ENCODE data around the gene ITGA8.
"Not testable (repeated sequence)": the region's sequence is repeated elsewhere in the genome, so short reads cannot be mapped to it uniquely, and the experiment has no call there.

The ITGA8 gene

GRCh38 chr10:15719899-15720634, at the start of gene ITGA8:
ITGA8 (minus strand) TSS chr10:15719922; CDS start chr10:15719771, 151 bp downstream.
- no peak for DNase-seq (ENCODE audit: low read depth)

- DNase-seq (ENCODE audit: low read depth) = no peak
Observed at GRCh38 chr10:15764892-15765454, 45.3 kb upstream of the ITGA8 start.

GRCh38 chr10:15763006-15763405, 43.3 kb upstream of the ITGA8 start:
- DNase-seq (ENCODE audit: low read depth) = no peak

GRCh38 chr10:15762239-15762638, 42.5 kb upstream of the ITGA8 start:
- DNase-seq (ENCODE audit: low read depth) = not testable (repeated sequence)

GRCh38 chr10:15761224-15761623, 41.5 kb upstream of the ITGA8 start:
- not testable (repeated sequence) for DNase-seq (ENCODE audit: low read depth)

GRCh38 chr10:15760681-15761080, 41.0 kb upstream of the ITGA8 start:
- no peak for DNase-seq (ENCODE audit: low read depth)

GRCh38 chr10:15759265-15759664, 39.5 kb upstream of the ITGA8 start:
- no peak for DNase-seq (ENCODE audit: low read depth)

GRCh38 chr10:15758618-15759017, 38.9 kb upstream of the ITGA8 start:
- no peak for DNase-seq (ENCODE audit: low read depth)

- DNase-seq (ENCODE audit: low read depth) = no peak
Observed at GRCh38 chr10:15754937-15755336, 35.2 kb upstream of the ITGA8 start.

- no peak for DNase-seq (ENCODE audit: low read depth)
Observed at GRCh38 chr10:15751046-15751445, 31.3 kb upstream of the ITGA8 start.

GRCh38 chr10:15748126-15748525, 28.4 kb upstream of the ITGA8 start:
- DNase-seq (ENCODE audit: low read depth) = no peak

- DNase-seq (ENCODE audit: low read depth) = no peak
Observed at GRCh38 chr10:15747632-15748031, 27.9 kb upstream of the ITGA8 start.

- DNase-seq (ENCODE audit: low read depth) = no peak
Observed at GRCh38 chr10:15745751-15746150, 26.0 kb upstream of the ITGA8 start.

- no peak for DNase-seq (ENCODE audit: low read depth)
Observed at GRCh38 chr10:15744217-15744865, 24.6 kb upstream of the ITGA8 start.

GRCh38 chr10:15743443-15743842, 23.7 kb upstream of the ITGA8 start:
- DNase-seq (ENCODE audit: low read depth) = no peak

GRCh38 chr10:15742836-15743235, 23.1 kb upstream of the ITGA8 start:
- no peak for DNase-seq (ENCODE audit: low read depth)

- DNase-seq (ENCODE audit: low read depth) = no peak
Observed at GRCh38 chr10:15742102-15742501, 22.4 kb upstream of the ITGA8 start.

- DNase-seq (ENCODE audit: low read depth) = no peak
Observed at GRCh38 chr10:15741581-15741980, 21.9 kb upstream of the ITGA8 start.

GRCh38 chr10:15740261-15740660, 20.5 kb upstream of the ITGA8 start:
- no peak for DNase-seq (ENCODE audit: low read depth)

- DNase-seq (ENCODE audit: low read depth) = no peak
Observed at GRCh38 chr10:15739254-15739970, 19.7 kb upstream of the ITGA8 start.

- DNase-seq (ENCODE audit: low read depth) = no peak
Observed at GRCh38 chr10:15738270-15738925, 18.7 kb upstream of the ITGA8 start.

- DNase-seq (ENCODE audit: low read depth) = no peak
Observed at GRCh38 chr10:15737656-15738055, 17.9 kb upstream of the ITGA8 start.
